Activated naive CD4-positive, alpha-beta T cell treated with anti-CD3 and anti-CD28 coated beads, Interleukin-2, amount 10 ng/mL, durations not matched to agents 7 days and 5 days (primary cell): Measurements from ENCODE around the gene PRAMEF17.
"Not testable (repeated sequence)": the region's sequence is repeated elsewhere in the genome, so short reads cannot be mapped to it uniquely, and the experiment has no call there.

Experiments
- CTCF ChIA-PET: fragments of 350-600 bp; sonication (Branson Sonifier 250); formaldehyde crosslinking; loops from one replicate; lab custom pipeline; 2021; ENCODE audit warnings: antibody characterized with exemption; lab: Charles Lee
- DNase-seq: peaks from one replicate; pipeline ENCODE4 v3.0.0-alpha.2; 2020
- H3K27ac Mint-ChIP-seq: one replicate; pipeline ENCODE4 v1.8.0; 2021; ENCODE audit warnings: mild to moderate bottlenecking, moderate library complexity, mixed read lengths
- H3K27me3 Mint-ChIP-seq: one replicate; pipeline ENCODE4 v1.8.0; 2021; ENCODE audit warnings: mild to moderate bottlenecking, mixed read lengths
- H3K36me3 Mint-ChIP-seq: one replicate; pipeline ENCODE4 v1.8.0; 2021; ENCODE audit warnings: mixed read lengths
- H3K4me1 Mint-ChIP-seq: one replicate; pipeline ENCODE4 v1.8.0; 2021; ENCODE audit warnings: mixed read lengths
- H3K4me3 Mint-ChIP-seq: one replicate; pipeline ENCODE4 v1.8.0; 2021; ENCODE audit warnings: mild to moderate bottlenecking, moderate library complexity, mixed read lengths
- H3K9me3 Mint-ChIP-seq: one replicate; pipeline ENCODE4 v1.8.0; 2021; ENCODE audit warnings: mixed read lengths

Gene PRAMEF17

GRCh38 chr1:13410150-13410549 is 20.7 kb downstream of the PRAMEF17 start, which contains the start of gene PRAMEF20:
TSS of gene PRAMEF20 (plus strand) at chr1:13410450. CDS start at chr1:13416355, 5,905 bp downstream.
- H3K27me3 Mint-ChIP-seq, H3K4me1 Mint-ChIP-seq, H3K36me3 Mint-ChIP-seq, H3K9me3 Mint-ChIP-seq, CTCF ChIA-PET, H3K27ac Mint-ChIP-seq, H3K4me3 Mint-ChIP-seq, DNase-seq: not testable (repeated sequence)

GRCh38 chr1:13430495-13430894 is 41.1 kb downstream of the PRAMEF17 start:
- Mint-ChIP-seq H3K4me1 (no peaks in the 10 kb centered on the region), H3K36me3 (no peaks in the 10 kb centered on the region)
- CTCF ChIA-PET: no interaction called here

GRCh38 chr1:13432251-13432650 is 42.8 kb downstream of the PRAMEF17 start:
- Mint-ChIP-seq H3K36me3 (no peaks in the 10 kb centered on the region), H3K4me1 (no peaks in the 10 kb centered on the region)
- DNase-seq: no peak

More at GRCh38 chr1:13430495-13430894, 41.1 kb downstream of the PRAMEF17 start:
- Mint-ChIP-seq H3K4me3 (no peak overlapping the region), H3K9me3 (no peaks in the 10 kb centered on the region), H3K27me3 (no peaks in the 10 kb centered on the region), H3K27ac (no peak overlapping the region)
- DNase-seq: no peak

GRCh38 chr1:13433694-13434358 is 44.4 kb downstream of the PRAMEF17 start:
- H3K27me3 Mint-ChIP-seq, H3K9me3 Mint-ChIP-seq, H3K4me1 Mint-ChIP-seq, H3K4me3 Mint-ChIP-seq, H3K27ac Mint-ChIP-seq, CTCF ChIA-PET, H3K36me3 Mint-ChIP-seq, DNase-seq: not testable (repeated sequence)

More at GRCh38 chr1:13432251-13432650, 42.8 kb downstream of the PRAMEF17 start:
- no peak overlapping the region for H3K27ac Mint-ChIP-seq
- no peaks in the 10 kb centered on the region for H3K9me3 Mint-ChIP-seq
- CTCF ChIA-PET: no interaction called here
- no peak overlapping the region for H3K4me3 Mint-ChIP-seq
- H3K27me3 Mint-ChIP-seq: peaks cover 6% of the 10 kb centered on the region

- no peaks in the 10 kb centered on the region for H3K9me3 Mint-ChIP-seq
- H3K27me3 Mint-ChIP-seq: peaks cover 6% of the 10 kb centered on the region
- H3K4me1 Mint-ChIP-seq: no peaks in the 10 kb centered on the region
- no peak overlapping the region for H3K27ac Mint-ChIP-seq
- DNase-seq: no peak
- CTCF ChIA-PET: no interaction called here
- no peak overlapping the region for H3K4me3 Mint-ChIP-seq
- H3K36me3 Mint-ChIP-seq: no peaks in the 10 kb centered on the region
Measured at GRCh38 chr1:13435458-13435857, 46.0 kb downstream of the PRAMEF17 start.

GRCh38 chr1:13439104-13439783 is 49.8 kb downstream of the PRAMEF17 start:
- CTCF ChIA-PET, H3K27ac Mint-ChIP-seq: not testable (repeated sequence)

More at GRCh38 chr1:13439104-13439783, 49.8 kb downstream of the PRAMEF17 start:
- DNase-seq, H3K36me3 Mint-ChIP-seq, H3K9me3 Mint-ChIP-seq, H3K4me1 Mint-ChIP-seq, H3K4me3 Mint-ChIP-seq, H3K27me3 Mint-ChIP-seq: not testable (repeated sequence)
